A204.1 (cell line): Measurements from ENCODE around the gene PPP4R4.
"Not testable (repeated sequence)": the region's sequence is repeated elsewhere in the genome, so short reads cannot be mapped to it uniquely, and the experiment has no call there.

ENCODE experiments used
- FAIRE-seq: peaks from 2 replicates; lab custom pipeline; 2012; peaks lifted over from hg19 to GRCh38; lab: Jason Lieb, UNC

PPP4R4 gene

DNA sequence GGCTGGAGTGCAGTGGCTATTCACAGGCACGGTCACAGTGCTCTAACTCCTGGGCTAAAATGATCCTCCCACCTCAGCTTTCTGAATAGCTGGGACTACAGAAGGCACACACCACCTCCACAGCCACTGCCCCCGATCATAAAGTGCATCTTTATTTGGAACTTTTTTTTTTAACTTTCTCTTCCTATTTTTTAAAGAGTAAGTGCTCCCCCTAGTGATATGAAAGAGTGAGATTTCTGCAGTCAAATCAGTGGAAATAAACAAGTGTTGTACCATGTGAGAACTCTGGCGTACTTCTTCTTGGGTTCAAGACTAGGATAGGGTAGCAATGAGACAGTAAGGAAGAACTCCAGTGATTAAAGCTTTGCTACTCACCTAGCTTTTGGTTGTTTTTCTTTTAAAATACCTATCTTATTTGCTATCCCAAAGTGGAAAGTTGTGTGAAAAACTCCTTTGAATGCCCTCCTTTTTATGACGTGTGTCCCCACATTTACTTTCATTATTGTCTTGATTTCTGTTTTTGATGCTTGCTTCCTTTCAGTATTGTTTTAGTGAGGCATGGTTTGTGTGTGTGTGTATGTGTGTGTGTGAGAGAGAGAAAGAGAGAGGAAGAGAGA, 6.6 kb downstream of the PPP4R4 start:
- peak; percentile 94 for FAIRE-seq

DNA sequence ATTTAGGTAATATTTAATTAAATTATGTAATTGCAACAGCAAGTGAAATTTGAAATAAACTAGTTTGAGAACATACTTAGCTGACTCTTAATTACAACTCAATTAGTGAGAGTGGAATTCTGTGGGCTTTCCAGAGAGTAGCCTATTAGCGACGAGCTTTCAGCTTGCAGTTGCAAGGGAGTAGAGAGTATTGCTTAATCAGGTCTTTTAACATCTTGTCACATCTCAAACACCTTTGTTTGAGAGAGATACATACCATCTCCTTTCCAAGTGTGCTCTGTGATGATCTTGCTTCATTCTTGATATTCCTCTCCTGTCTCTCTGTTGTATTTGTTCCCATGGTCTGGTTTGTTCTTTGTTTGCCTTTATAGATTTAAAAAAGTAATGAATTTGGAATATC, 7.7 kb downstream of the PPP4R4 start:
- no peak for FAIRE-seq

DNA sequence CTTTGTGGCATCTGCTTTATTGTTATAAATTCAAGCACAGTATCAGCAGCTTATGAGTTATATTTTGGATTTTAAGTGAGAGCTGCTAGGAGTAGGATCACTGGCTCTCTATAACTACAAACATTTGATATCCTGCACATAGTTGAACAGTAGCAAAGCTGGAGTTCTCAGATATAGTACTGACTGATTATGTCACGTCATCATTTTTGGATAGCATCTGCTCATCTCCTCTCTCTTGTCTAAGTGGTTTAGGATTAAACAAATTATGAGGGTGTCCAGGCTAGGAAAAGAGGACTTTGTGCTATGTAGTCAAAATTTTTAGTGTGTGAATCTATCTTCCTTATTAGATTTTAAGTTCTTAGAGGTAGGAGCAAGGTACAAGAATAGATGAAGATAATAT, 18.4 kb downstream of the PPP4R4 start:
- no peak for FAIRE-seq

DNA sequence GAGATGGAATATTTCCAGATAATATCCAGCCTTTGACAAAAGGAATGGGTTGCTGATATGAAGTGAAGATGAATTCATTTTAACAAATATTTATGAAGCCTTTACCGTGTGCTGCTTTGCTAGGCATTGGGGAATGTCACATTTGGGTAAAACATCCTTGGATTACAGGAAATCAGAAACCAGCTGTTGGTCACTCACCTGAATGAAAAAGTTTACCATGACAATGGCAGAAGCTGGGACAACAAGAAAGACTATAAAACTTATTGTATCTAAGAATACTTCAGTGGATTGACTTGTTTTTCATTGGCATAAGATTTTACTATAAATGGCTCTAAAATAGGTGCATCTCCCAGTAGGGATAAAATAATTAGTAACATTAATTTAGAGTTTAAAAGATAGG, 19.7 kb downstream of the PPP4R4 start:
- FAIRE-seq: no peak

DNA sequence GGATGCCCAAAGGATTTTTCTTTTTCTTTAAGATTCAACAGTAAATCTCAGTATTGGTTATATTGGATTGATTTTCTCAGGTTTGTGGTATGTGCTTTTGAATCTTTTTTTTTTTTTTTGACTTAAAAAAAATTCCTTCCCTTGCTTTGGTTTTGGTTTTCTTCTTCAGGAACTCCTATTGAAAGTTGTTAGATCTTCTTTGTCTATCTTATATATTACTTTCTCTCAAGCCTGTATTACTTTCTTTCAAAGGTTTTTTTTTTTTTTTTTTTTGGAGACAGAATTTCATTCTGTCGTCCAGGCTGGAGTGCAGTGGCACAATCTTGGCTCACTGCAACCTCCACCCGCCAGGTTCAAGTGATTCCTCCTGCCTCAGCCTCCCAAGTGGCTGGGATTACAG, 21.9 kb downstream of the PPP4R4 start:
- FAIRE-seq: no peak

DNA sequence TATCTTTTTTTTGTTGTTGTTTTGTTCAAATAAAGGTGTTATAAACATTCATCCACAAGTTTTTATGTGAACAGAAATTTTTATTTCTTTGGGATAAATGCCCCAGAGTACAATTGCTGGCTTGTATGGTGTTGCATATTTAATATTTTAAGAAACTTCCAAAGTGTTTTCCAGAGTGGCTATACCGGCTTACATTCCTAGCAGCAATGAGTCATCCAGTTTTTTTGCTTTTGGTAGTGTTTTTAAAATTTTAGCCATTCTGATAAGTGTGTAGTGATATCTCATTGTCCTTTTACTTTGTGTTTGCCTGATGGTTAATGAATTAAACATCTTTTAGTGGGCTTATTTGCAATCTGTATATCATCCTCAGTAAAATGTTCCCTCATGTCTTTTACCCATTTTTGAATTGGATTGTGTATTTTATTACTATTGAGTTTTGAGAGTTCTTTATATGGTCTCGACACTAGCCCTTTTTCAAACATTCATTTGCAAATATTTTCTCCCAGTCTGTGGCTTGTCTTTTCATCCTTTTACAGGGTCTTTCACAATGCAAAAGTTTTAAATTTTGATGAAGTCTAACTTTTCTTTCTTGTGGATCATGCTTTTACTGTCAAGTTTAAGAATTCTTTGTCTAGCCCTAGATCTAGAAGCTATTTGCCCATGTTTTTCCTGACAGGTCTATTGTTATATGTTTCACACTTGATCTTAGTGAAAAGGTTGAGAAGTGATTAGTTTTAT, 29.5 kb downstream of the PPP4R4 start:
- no peak for FAIRE-seq

DNA sequence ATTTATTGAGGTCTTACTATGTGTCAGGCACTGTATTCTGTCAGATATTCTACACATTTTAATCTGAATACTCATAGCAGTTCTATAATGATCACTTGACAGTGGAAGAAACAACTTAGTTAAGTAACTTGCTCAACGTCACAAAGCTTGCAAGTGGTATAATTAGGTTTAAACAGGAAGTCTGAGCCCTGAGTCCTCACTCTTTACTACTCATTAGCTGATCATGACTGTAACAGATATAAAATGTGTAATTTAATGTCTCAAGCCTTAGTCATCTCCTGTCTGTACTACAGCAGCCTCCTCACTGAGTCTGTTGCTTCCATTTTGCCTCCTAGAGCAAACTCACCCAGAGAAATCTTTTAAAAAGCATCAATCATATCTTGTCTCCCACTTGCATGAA, 38.9 kb downstream of the PPP4R4 start:
- FAIRE-seq: no peak

DNA sequence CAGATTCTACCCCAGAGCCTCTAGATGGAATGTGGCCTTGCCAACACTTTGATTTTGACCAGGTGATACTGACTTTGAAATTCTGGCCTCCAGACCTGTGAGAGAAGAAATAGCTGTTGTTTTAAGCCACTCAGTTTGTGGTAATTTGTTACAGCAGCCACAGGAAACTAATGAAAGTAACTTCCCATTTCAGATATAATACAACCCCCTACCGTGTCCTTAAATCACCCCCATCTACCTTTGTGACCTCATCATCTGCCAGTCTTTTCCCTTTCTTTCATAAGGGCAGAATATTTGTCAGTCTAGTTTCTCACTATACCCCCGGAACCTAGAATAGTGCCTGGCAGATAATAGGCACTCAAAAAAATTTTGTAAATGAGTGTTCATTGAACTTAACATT, 39.6 kb downstream of the PPP4R4 start:
- FAIRE-seq: no peak

DNA sequence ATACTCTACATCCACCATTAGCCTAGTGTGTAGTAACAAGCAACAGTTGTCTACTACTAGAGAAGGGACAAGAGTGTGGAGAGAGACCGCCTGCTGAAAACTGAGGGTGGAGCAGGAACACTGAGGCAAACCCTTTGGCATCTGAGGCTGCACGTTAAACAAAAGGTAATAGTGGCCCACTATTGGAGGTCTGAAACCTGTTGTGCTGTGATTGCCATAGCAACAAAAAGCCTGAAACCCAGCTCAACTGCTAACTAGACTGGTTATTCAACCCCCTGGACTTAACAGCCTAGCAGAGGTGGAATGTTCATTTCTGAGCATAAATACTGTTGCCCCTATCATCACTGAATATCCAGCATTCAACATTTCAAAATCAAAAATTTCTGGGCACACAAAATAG, 43.0 kb downstream of the PPP4R4 start:
- no peak for FAIRE-seq

DNA sequence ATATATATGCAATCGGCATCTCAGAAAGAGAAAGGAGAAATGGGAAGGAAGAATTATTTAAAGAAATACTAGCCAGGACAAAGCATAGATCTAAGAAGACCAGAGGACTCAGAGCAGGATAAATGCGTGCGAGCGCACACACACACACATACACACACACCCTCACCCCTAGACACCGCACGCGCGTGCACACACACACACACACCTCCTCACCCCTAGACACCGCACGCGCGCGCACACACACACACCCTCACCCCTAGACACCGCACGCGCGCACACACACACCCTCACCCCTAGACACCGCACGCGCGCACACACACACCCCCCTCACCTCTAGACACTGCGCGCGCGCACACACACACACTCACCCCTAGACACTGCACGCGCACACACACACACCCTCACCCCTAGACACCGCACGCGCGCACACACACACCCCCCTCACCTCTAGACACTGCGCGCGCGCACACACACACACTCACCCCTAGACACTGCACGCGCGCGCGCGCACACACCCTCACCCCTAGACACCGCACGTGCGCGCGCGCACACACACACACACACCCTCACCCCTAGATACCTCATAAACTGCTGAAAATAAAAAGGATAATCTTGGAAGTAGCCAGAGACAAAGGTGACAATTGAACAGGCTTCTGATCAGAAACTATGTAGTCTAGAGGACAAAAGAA, 44.2 kb downstream of the PPP4R4 start:
- not testable (repeated sequence) for FAIRE-seq

DNA sequence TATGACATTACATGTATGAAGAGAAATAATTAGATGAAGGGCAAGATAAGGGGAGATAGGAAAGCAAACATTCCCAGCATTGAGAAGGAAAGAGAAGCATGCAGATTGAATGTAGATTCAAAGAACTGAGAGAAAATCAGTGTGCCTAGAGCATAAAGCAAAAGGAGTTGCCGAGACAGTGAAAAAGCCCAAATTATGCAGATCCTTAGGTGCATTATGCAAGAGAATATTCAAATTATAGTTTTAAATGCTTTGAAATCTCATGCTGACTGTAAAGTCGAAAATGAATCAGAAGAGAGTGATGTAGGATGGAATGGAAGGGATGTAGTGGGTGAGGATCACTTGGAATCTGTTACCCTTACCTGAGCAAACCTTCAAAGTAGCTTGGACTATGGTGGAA, 49.9 kb downstream of the PPP4R4 start:
- no peak for FAIRE-seq

DNA sequence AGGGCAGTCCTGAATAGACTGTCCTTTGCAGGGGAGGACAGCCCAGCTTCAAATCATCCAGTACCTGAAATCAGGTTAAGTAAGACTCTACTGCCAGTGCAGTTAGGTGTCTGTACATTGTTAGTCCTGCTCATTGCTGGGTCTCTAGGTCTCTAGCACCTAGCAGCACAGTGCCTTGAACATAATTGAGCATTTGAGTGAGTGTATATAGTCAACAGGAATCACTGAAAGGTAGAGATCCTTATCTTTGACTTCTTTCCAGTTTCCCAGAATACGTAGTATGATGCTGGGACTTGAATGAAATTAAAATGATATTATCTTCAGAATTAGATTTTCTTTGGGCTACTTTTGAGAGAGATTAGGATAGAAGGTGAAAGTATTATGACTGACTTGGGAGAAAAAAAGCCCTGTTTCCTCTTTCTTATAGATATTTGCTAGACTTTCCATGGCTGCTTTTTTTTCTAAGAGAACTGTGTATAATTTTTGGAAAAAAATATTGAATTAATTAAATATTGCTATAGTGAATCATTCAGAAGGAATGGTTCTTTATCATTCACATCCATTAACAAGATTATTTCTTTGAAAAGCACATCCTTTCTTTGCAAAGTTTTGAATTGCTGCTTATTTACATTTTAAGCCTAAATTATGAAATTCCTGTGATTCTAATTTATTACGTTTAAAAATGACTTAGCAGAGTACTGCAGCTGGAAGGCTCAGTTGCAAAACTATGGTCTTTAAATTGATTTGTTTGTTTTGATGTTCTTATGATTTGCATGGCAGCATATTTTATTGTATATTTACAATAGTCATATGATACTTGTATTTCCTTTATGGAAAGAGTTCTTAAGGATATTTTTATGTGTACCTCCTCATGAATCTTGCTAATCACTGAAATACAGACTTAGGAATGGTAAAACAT, 51.6 kb downstream of the PPP4R4 start:
- no peak for FAIRE-seq

DNA sequence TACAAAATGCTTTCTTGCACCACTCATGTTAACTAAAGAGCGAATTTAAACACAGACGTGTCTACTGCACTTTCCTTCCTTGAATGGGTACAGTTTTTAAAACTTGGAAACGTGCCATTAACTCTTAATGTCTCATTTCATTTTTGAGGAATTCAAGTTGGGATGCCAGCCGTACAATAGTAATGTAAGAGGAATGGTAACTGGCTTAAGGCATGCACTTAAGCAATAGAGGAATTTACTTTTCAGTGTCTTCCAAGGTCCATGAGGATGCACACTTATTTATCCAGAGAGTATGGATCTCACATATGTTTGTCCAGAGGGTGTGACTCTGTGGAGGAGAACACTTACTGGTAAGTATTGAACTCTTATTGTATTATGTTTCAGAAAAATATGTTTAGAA, 52.9 kb downstream of the PPP4R4 start:
- no peak for FAIRE-seq

DNA sequence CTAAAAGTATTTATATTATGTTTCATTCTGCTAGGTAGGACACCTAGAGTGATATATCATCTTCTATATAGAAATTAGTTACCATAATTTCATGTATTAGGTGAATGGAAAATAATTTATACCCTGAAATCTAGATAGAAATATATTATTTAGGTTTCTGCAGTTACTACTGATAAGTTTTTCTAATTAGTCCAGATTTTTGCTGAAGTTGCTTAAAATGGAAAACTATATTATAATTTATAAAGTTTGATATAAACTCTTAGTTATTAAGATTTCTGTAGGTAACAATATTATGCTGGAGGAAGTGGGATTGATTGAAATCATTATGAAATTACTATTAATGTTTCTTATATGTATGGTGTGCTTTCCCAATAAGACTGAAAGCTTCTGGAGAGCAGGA, 62.9 kb downstream of the PPP4R4 start:
- FAIRE-seq: no peak

DNA sequence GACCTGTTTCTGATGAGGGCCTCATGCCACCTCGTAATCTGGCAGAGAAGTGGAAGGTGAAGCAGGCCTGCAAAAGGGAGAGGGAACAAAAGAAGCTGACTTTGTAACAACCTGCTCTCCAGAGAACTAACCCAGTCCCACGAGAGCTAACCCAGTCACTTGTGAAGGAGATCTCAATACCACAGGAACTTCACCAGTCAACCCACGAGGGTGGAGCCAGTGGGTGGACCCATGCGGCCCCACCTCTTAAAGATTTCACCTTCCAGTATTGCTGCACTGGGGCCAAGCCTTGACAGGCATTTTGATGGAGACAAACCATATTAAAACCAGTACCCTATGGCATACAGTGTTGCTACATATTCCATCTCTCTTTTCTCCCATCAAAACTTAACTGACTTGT, 63.9 kb downstream of the PPP4R4 start:
- no peak for FAIRE-seq

DNA sequence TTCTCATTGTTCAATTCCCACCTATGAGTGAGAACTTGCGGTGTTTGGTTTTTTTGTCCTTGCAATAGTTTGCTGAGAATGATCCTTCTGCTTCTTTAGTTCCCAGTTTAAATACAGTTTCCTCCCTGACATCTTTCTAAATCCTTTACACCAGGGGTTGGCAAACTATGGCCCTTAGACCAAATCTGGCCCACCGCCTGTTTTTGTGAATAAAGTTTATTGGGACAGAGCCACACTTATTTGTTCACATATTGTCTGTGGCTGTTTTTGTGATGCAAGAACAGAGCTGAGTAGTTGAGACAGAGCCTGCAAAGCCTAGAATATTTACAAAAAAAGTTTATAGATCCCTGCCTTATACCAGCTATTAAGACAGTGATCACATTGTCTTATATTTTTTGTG, 65.3 kb downstream of the PPP4R4 start:
- FAIRE-seq: no peak

DNA sequence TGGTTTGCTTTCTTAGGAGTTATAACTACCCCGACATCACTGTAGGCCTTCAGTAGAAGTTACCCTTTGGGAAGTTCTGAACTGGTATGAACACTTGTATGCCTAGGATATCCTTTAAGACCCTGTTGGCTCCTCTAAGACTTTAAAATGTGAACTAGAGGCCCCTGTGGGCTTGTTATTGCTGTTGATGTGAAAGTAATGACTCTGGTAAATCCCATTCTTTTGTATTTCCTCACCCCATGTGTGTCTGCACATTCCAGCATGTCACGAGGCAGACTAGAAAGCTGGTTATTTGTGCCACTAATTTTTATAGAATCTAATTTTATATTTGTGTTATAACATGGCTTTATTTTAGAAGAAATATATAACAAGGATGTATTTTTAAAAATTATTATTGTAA, 70.1 kb downstream of the PPP4R4 start:
- FAIRE-seq: no peak

DNA sequence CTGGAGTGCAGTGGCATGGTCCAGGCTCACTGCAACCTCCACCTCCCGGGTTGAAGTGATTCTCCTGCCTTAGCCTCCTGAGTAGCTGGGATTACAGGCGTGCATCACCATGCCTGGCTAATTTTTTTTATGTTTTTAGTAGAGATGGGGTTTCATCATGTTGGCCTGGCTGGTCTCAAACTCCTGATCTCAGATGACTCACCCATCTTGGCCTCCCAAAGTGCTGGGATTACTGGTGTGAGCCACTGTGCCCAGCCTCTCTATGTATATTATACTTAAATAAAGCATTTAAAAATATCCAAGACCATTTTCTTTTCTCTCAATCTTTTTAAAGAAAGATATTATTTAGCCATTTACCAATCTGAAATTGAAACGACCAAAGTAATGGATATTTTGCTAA, 90.1 kb downstream of the PPP4R4 start:
- FAIRE-seq: not testable (repeated sequence)

DNA sequence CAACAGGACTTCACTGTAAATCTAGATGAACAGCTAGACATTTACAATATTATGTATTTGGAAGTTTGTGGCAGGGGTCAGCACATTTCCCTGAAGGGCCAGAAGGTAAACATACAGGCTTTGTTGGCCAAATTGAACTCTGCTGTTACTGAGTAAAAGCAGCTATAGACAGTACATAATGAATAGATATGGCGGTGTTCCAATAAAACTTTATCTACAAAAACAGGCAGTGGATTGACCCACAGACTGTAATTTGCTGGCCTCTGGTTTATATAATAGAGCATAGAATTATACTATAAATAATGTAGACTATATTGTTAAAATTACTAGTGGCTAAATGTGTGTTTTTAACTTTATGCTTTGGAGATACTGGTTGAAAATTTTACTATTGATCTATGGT, 93.2 kb downstream of the PPP4R4 start:
- FAIRE-seq: no peak

DNA sequence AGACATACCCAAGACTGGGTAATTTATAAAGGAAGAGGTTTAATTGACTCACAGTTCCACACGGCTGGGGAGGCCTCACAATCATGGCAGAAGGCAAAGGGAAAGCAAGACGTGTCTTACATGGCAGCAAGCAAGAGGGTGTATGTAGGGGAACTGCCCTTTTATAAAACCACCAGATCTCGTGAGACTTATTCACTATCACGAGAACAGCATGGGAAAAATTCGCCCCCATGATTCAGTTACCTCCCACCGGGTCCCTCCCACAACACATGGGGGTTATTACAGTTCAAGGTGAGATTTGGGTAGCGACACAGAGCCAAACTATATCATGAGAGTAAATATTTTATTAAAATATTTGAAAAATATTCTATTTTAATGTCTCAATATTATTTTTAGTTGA, 94.5 kb downstream of the PPP4R4 start:
- FAIRE-seq: not testable (repeated sequence)

DNA sequence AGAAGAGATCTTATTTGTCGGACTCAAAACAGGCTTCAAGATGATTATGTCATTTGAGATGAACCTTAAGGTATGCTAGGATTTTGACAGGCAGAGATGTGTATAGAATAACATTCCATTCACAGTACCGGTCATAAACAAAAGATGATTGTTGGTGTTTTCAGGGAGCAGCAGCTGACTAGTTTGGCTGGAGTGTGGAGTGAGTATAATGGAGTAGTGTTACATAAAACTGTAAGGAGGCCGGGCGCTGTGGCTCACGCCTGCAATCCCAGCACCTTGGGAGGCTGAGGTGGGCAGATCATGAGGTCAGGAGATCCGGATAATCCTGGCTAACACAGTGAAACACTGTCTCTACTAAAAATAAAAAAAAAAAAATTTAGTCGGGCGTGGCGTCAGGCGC, 95.0 kb downstream of the PPP4R4 start:
- no peak for FAIRE-seq

DNA sequence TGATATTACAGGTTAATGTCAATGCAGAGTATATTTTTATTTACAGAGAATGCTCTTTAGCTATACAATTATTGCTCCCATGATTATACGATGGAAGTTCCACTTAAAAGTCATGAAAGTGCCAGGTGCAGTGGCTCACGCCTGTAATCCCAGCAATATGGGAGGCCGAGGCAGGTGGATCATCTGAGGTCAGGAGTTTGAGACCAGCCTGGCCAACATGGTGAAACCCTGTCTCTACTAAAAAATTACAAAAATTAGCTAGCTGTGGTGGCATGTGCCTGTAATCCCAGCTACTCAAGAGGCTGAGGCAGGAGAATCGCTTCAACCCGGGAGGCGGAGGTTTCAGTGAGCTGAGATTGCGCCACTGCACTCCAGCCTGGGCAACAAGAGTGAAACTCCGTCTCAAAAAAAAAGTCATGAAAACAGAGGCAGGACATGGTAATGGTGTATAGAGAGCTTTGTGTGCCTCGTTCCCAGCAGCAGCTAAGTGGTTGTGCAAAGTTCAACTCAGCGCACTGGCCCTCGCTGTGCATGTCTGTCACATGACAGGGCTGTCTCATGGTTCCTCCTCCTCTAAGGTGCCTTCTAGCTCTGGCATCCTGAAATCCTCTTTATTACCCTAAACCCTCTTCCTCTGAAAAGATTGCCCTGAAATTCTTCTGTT, 102.9 kb downstream of the PPP4R4 start:
- FAIRE-seq: not testable (repeated sequence)
